ENCODE results near the gene FEM1B. TPM values are rescaled to one million over a fixed set of nuclear protein-coding genes. Genes with fewer than 3 reads are reported as not detected.

FEM1B gene
- total RNA-seq, 2 experiments from 2014 or later: 83.2 to 94.9 TPM

- Mint-ChIP-seq H3K27ac (no peak overlapping the region), H3K36me3 (ENCODE audit: low read depth) (no peaks in the 10 kb centered on the region), H3K27me3 (no peaks in the 10 kb centered on the region), H3K4me1 (ENCODE audit: low read depth) (peaks cover 19% of the 10 kb centered on the region), H3K9me3 (no peaks in the 10 kb centered on the region), H3K4me3 (no peak overlapping the region)
- POLR2A ChIA-PET: no interaction called here
- H3K36me3 ChIP-seq (ENCODE audit: insufficient read depth, low read length): no peaks in the 10 kb centered on the region
- DNase-seq (no peak), ATAC-seq (ENCODE audit: poor library complexity) (no peak)
- no peaks in the 10 kb centered on the region for H3K4me1 ChIP-seq (ENCODE audit: insufficient read depth, low read length)
- H3K27ac ChIP-seq (ENCODE audit: low read depth in 1 of 2, low read length in 2 of 2): no peak overlapping the region
- H3K4me3 ChIP-seq (ENCODE audit: low read length): no peak overlapping the region
- CTCF ChIA-PET: interaction anchor here (0.8 kb wide), 1 partner anchor 11 kb away, joined by 3 read pairs; no protein-coding TSS in a partner anchor
- no peaks in the 10 kb centered on the region for H3K27me3 ChIP-seq (ENCODE audit: control insufficient read depth in 1 of 2, insufficient read depth in 2 of 2, low read length in 2 of 2)
- TF ChIP-seq CTCF (IDR thresholded peaks at IDR 0.05): no peak
- H3K9me3 ChIP-seq (ENCODE audit: control insufficient read depth in 1 of 2, insufficient read depth in 1 of 2, low read length in 2 of 2): no peaks in the 10 kb centered on the region
- intact Hi-C loops (cut with DNase I, micrococcal nuclease): no loop called here
Measured at GRCh38 chr15:68317281-68318007, 39.9 kb downstream of the FEM1B start.

GRCh38 chr15:68318008-68318835 is 40.7 kb downstream of the FEM1B start:
- TF ChIP-seq CTCF (IDR thresholded peaks at IDR 0.05): no peak
- no peak overlapping the region for H3K4me3 ChIP-seq (ENCODE audit: low read length)
- no peaks in the 10 kb centered on the region for H3K4me1 ChIP-seq (ENCODE audit: insufficient read depth, low read length)
- Mint-ChIP-seq H3K4me1 (ENCODE audit: low read depth) (peaks cover 19% of the 10 kb centered on the region), H3K27me3 (no peaks in the 10 kb centered on the region), H3K27ac (no peak overlapping the region), H3K9me3 (no peaks in the 10 kb centered on the region), H3K4me3 (no peak overlapping the region), H3K36me3 (ENCODE audit: low read depth) (no peaks in the 10 kb centered on the region)
- POLR2A ChIA-PET: no interaction called here
- no peaks in the 10 kb centered on the region for H3K9me3 ChIP-seq (ENCODE audit: control insufficient read depth in 1 of 2, insufficient read depth in 1 of 2, low read length in 2 of 2)
- CTCF ChIA-PET: interaction anchor here (1.3 kb wide), 1 partner anchor 65 kb away, joined by 3 read pairs; no protein-coding TSS in a partner anchor
- DNase-seq (no peak), ATAC-seq (ENCODE audit: poor library complexity) (no peak)
- no peak overlapping the region for H3K27ac ChIP-seq (ENCODE audit: low read depth in 1 of 2, low read length in 2 of 2)
- intact Hi-C loops (cut with DNase I, micrococcal nuclease): no loop called here
- no peaks in the 10 kb centered on the region for H3K27me3 ChIP-seq (ENCODE audit: control insufficient read depth in 1 of 2, insufficient read depth in 2 of 2, low read length in 2 of 2)
- no peaks in the 10 kb centered on the region for H3K36me3 ChIP-seq (ENCODE audit: insufficient read depth, low read length)

GRCh38 chr15:68318931-68319909 is 41.7 kb downstream of the FEM1B start:
- Mint-ChIP-seq H3K9me3 (no peaks in the 10 kb centered on the region), H3K4me1 (ENCODE audit: low read depth) (peaks cover 19% of the 10 kb centered on the region), H3K4me3 (no peak overlapping the region), H3K36me3 (ENCODE audit: low read depth) (no peaks in the 10 kb centered on the region), H3K27ac (no peak overlapping the region), H3K27me3 (no peaks in the 10 kb centered on the region)
- H3K9me3 ChIP-seq (ENCODE audit: control insufficient read depth in 1 of 2, insufficient read depth in 1 of 2, low read length in 2 of 2): no peaks in the 10 kb centered on the region
- CTCF ChIA-PET: interaction anchor here (1.3 kb wide), 1 partner anchor 66 kb away, joined by 3 read pairs; no protein-coding TSS in a partner anchor
- H3K27ac ChIP-seq (ENCODE audit: low read depth in 1 of 2, low read length in 2 of 2): no peak overlapping the region
- ATAC-seq (ENCODE audit: poor library complexity): no peak
- H3K36me3 ChIP-seq (ENCODE audit: insufficient read depth, low read length): no peaks in the 10 kb centered on the region
- no peaks in the 10 kb centered on the region for H3K27me3 ChIP-seq (ENCODE audit: control insufficient read depth in 1 of 2, insufficient read depth in 2 of 2, low read length in 2 of 2)
- no peaks in the 10 kb centered on the region for H3K4me1 ChIP-seq (ENCODE audit: insufficient read depth, low read length)
- no peak for TF ChIP-seq CTCF (IDR thresholded peaks at IDR 0.05)
- no peak overlapping the region for H3K4me3 ChIP-seq (ENCODE audit: low read length)
- no peak for DNase-seq
- intact Hi-C loops (cut with DNase I, micrococcal nuclease): no loop called here
- POLR2A ChIA-PET: no interaction called here
